ENCODE measurements around the gene LRRC28.

LRRC28 gene

DNA sequence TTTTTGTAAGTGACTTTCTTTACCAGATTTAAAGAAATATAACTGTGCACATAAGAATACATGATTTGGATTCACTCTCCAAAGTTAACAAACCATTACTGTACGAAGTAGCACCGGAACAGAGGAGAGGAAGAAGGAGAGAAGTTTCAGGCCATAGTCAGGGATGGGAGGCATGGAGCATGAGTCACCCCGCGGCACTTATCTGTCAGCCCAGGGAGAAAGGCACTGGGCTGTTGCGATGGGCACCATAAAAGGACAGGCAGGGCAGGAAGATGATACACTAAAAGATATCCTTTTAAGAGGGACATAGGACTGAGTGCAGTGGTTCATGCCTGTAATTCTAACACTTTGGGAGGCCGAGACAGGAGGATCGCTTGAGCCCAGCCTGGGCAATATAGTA is 38.9 kb upstream of the LRRC28 start:
- DNase-seq (ENCODE audit: low read depth, low spot score): peak; percentile 23
- no peak overlapping the region for H3K4me3 ChIP-seq (ENCODE audit: low read depth, low read length)
- TF ChIP-seq, protein P1, sequence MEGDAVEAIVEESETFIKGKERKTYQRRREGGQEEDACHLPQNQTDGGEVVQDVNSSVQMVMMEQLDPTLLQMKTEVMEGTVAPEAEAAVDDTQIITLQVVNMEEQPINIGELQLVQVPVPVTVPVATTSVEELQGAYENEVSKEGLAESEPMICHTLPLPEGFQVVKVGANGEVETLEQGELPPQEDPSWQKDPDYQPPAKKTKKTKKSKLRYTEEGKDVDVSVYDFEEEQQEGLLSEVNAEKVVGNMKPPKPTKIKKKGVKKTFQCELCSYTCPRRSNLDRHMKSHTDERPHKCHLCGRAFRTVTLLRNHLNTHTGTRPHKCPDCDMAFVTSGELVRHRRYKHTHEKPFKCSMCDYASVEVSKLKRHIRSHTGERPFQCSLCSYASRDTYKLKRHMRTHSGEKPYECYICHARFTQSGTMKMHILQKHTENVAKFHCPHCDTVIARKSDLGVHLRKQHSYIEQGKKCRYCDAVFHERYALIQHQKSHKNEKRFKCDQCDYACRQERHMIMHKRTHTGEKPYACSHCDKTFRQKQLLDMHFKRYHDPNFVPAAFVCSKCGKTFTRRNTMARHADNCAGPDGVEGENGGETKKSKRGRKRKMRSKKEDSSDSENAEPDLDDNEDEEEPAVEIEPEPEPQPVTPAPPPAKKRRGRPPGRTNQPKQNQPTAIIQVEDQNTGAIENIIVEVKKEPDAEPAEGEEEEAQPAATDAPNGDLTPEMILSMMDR (IDR thresholded peaks at IDR 0.05; ENCODE audit: low read depth, low read length): no peak
- in situ Hi-C loops (cut with HindIII; ENCODE audit: low sequenced_read_pairs): no loop called here

DNA sequence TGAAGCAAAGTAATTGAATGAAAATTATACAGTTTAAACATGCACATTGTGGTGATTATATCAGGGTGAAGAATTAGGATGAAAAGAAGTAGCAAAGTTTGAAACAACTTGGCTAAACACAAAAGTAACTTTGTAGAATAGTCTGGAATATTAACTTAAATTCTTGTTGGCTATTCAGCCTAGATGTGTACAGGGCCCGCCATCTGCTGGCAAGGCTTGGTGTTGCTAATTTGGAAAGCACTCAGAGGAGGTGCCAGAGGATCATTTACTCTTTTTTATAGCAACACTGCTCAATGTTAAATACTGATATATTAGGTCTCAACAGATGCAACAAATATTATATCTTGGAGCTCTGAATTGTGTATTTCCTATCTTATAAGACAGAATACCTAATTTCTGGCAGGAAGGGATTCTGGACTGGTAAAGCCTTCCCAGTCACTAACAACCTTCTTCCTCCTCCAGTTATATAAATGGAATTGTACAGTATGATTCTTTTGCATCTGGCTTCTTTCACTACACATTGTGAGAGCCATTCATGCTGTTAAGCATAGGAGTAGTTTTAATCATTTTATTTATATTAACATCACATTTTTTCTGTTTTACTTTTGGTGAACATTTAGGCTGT is 38.0 kb upstream of the LRRC28 start:
- in situ Hi-C loops (cut with HindIII; ENCODE audit: low sequenced_read_pairs): no loop called here
- H3K4me3 ChIP-seq (ENCODE audit: low read depth, low read length): no peak overlapping the region
- peak; percentile 78 for DNase-seq (ENCODE audit: low read depth, low spot score)
- TF ChIP-seq, protein P1 (IDR thresholded peaks at IDR 0.05; ENCODE audit: low read depth, low read length): peak; percentile 88

GRCh38 chr15:99224372-99225214 is 26.7 kb upstream of the LRRC28 start:
- TF ChIP-seq, protein P1 (IDR thresholded peaks at IDR 0.05; ENCODE audit: low read depth, low read length): no peak
- in situ Hi-C loops (cut with HindIII; ENCODE audit: low sequenced_read_pairs): no loop called here
- DNase-seq (ENCODE audit: low read depth, low spot score): no peak
- H3K4me3 ChIP-seq (ENCODE audit: low read depth, low read length): no peak overlapping the region

DNA sequence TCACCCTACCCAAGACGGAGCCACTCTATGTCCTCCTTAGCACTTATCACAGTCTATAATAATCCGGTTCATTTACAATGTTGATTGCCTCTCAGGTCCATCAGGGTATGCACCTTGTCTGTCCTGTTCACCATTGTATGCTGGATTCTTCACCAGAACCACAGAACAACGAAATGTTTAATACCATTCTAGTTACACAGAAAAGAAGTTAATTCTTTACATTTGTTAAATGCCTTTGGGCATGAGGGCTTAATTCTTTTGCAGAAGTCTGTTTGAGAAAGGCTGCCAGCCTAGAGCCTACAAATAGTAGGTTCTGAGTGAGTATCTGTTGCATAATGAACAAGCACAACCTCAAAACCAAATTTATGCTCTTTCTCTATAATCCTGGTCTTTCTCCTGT is 24.5 kb upstream of the LRRC28 start:
- in situ Hi-C loops (cut with HindIII; ENCODE audit: low sequenced_read_pairs): no loop called here
- H3K4me3 ChIP-seq (ENCODE audit: low read depth, low read length): no peak overlapping the region
- TF ChIP-seq, protein P1 (IDR thresholded peaks at IDR 0.05; ENCODE audit: low read depth, low read length): no peak
- no peak for DNase-seq (ENCODE audit: low read depth, low spot score)

DNA sequence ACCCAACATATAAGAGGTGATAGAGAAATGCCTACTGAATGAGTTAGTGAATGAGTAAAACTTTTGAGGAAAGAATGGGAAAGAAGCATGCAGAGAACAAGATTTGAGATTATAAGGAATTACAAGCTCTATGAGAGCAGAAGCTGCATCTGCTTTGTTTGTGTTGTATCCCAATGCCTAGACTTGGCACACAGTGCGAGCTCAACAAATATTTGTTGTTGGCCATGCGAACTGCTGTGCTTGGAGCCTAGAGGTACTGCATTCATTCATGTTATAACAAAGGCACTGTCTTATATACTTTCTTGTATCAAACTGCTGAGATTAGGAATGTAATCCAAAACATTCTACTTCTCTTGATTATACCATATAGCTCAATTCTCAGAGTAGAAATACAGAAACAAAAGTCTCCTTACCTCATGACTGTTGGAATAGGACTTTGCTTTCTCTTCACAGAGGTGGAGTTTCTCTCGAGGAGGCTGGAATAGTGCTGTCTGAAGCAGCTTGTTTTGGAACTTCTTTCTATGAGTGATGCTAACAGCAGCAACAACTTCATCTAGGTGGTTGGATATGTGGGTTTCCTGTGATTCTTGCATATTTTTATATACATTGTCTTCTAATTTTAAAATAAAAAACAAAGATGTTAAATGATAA is 23.0 kb upstream of the LRRC28 start:
- TF ChIP-seq, protein P1 (IDR thresholded peaks at IDR 0.05; ENCODE audit: low read depth, low read length): no peak
- DNase-seq (ENCODE audit: low read depth, low spot score): no peak
- H3K4me3 ChIP-seq (ENCODE audit: low read depth, low read length): no peak overlapping the region
- in situ Hi-C loops (cut with HindIII; ENCODE audit: low sequenced_read_pairs): no loop called here

DNA sequence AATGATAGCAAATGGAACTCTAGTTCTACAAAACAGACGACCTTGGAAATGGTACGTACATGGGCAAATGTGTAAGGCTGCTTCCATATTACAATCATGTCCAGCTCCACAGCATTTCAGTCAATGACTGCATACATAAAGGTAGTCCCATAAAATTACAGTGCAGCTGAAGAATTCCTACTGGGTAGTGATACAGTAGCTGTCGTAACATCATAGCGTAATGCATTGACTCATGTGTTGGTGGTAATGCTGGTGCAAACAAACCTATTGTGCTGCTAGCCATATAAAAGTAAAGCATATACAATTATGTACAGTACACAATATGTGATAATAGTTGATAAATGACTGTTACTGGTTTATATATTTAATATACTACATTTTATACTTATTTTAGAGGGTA is 20.4 kb upstream of the LRRC28 start:
- in situ Hi-C loops (cut with HindIII; ENCODE audit: low sequenced_read_pairs): no loop called here
- H3K4me3 ChIP-seq (ENCODE audit: low read depth, low read length): no peak overlapping the region
- TF ChIP-seq, protein P1 (IDR thresholded peaks at IDR 0.05; ENCODE audit: low read depth, low read length): no peak
- DNase-seq (ENCODE audit: low read depth, low spot score): no peak
